Neural cell (in vitro differentiated cells): ENCODE data around the gene ARRDC2. TPM values are rescaled to one million over a fixed set of nuclear protein-coding genes. Genes with fewer than 3 reads are reported as not detected.

Experiments used
- H2AFZ ChIP-seq: fragments of 200-600, 300-800 bp; sonication (generic), shearing (Covaris generic); 2 replicates; pipeline ENCODE4 v1.6.0; 2014; ENCODE audit warnings: low read depth, mild to moderate bottlenecking, antibody characterized with exemption, low read length, moderate library complexity
- H3F3A ChIP-seq: fragments of 200-600 bp; shearing (Covaris generic); 2 replicates; pipeline ENCODE4 v1.6.1; 2016; ENCODE audit warnings: mild to moderate bottlenecking, moderate library complexity, mixed read lengths, antibody characterized with exemption, low read length; ENCODE audit not compliant: insufficient read depth, poor library complexity, severe bottlenecking
- H3K27ac ChIP-seq: fragments of 200-600, 300-800 bp; sonication (generic), shearing (Covaris generic); 2 replicates; pipeline ENCODE4 v1.5.1; 2014; ENCODE audit warnings: mild to moderate bottlenecking, low read length, moderate library complexity
- H3K27me3 ChIP-seq: fragments of 300-800, 200-600 bp; sonication (generic), shearing (Covaris generic); 2 replicates; pipeline ENCODE4 v1.6.0; 2014; ENCODE audit warnings: mild to moderate bottlenecking, low read depth, low read length, moderate library complexity; ENCODE audit not compliant: insufficient read depth
- H3K36me3 ChIP-seq: fragments of 300-800, 200-600 bp; sonication (generic), shearing (Covaris generic); 2 replicates; pipeline ENCODE4 v1.5.1; 2014; ENCODE audit warnings: mild to moderate bottlenecking, antibody characterized with exemption, low read length, moderate library complexity; ENCODE audit not compliant: insufficient read depth
- H3K4me2 ChIP-seq: fragments of 300-800, 200-600 bp; sonication (generic), shearing (Covaris generic); 2 replicates; pipeline ENCODE4 v1.6.0; 2014; ENCODE audit warnings: mild to moderate bottlenecking, low read length
- H3K4me3 ChIP-seq: fragments of 300-800, 200-600 bp; sonication (generic), shearing (Covaris generic); 2 replicates; pipeline ENCODE4 v1.5.1; 2014; ENCODE audit warnings: mild to moderate bottlenecking, low read length, moderate library complexity
- H3K79me2 ChIP-seq: fragments of 200-600 bp; shearing (Covaris generic); replicated peaks from 2 replicates; pipeline ENCODE4 v1.6.0; 2014; ENCODE audit warnings: mild to moderate bottlenecking, low read length, moderate library complexity; ENCODE audit not compliant: insufficient read depth
- H3K9ac ChIP-seq: fragments of 300-800, 200-600 bp; sonication (generic), shearing (Covaris generic); 2 replicates; pipeline ENCODE4 v1.6.1; 2016; ENCODE audit warnings: mild to moderate bottlenecking, low read length, mixed read lengths
- H3K9me2 ChIP-seq: fragments of 200-600 bp; shearing (Covaris generic); 2 replicates; pipeline ENCODE4 v1.6.1; 2016; ENCODE audit warnings: mild to moderate bottlenecking, low read length, mixed read lengths; ENCODE audit not compliant: insufficient read depth
- H3K9me3 ChIP-seq: fragments of 200-600, 300-800 bp; sonication (generic), shearing (Covaris generic); 2 replicates; pipeline ENCODE4 v1.6.1; 2016; ENCODE audit warnings: mild to moderate bottlenecking, mixed run types, low read length, moderate library complexity, mixed read lengths
- H4K20me1 ChIP-seq: fragments of 200-600 bp; shearing (Covaris generic); 2 replicates; pipeline ENCODE4 v1.6.1; 2016; ENCODE audit warnings: mild to moderate bottlenecking, mixed run types; ENCODE audit not compliant: insufficient read depth
- EP300 ChIP-seq: fragments of 450-650 bp; conservative IDR thresholded peaks from 2 replicates; pipeline ENCODE4 v1.6.1; 2014; ENCODE audit warnings: antibody characterized with exemption, mild to moderate bottlenecking, moderate library complexity; ENCODE audit not compliant: poor library complexity, severe bottlenecking
- EZH2 ChIP-seq: fragments of 200-600, 300-800 bp; shearing (Covaris generic), sonication (generic); IDR thresholded peaks from 2 replicates; pipeline ENCODE4 v1.6.1; 2014; ENCODE audit warnings: antibody characterized with exemption, low read length, borderline replicate concordance, mild to moderate bottlenecking; ENCODE audit not compliant: insufficient read depth, poor library complexity, severe bottlenecking
- MXI1 ChIP-seq: fragments of 450-650 bp; conservative IDR thresholded peaks from 2 replicates; pipeline ENCODE4 v1.6.1; 2014; ENCODE audit warnings: antibody characterized with exemption, mild to moderate bottlenecking; ENCODE audit not compliant: poor library complexity, severe bottlenecking
- POLR2AphosphoS5 ChIP-seq: IDR thresholded peaks from 2 replicates; pipeline ENCODE4 v1.6.1; 2012
- RAD21 ChIP-seq: fragments of 450-650 bp; conservative IDR thresholded peaks from 2 replicates; pipeline ENCODE4 v1.6.1; 2014; ENCODE audit warnings: antibody characterized with exemption, mild to moderate bottlenecking, moderate library complexity
- SMC3 ChIP-seq: fragments of 450-650 bp; conservative IDR thresholded peaks from 2 replicates; pipeline ENCODE4 v1.6.1; 2014; ENCODE audit warnings: antibody characterized with exemption, mild to moderate bottlenecking, moderate library complexity; ENCODE audit not compliant: poor library complexity
- TAF1 ChIP-seq: IDR thresholded peaks from 2 replicates; pipeline ENCODE4 v1.6.1; 2012; ENCODE audit warnings: low read depth
- polyA plus RNA-seq: library from polyadenylated mRNA; depleted of rRNA; stranded (reverse); fragments of >200 nt; gene quantifications from 2 replicates; pipeline ENCODE4 v1.2.3, GENCODE V29; 2014
- TF ChIP-seq, protein P1 (sequence below): IDR thresholded peaks from 2 replicates; pipeline ENCODE4 v1.6.1; 2012; ENCODE audit warnings: borderline replicate concordance
- TF ChIP-seq, protein P2 (sequence below): fragments of 450-650 bp; IDR thresholded peaks from 2 replicates; pipeline ENCODE4 v1.5.1; 2014; ENCODE audit warnings: antibody characterized with exemption, mild to moderate bottlenecking, moderate library complexity; ENCODE audit not compliant: poor library complexity, severe bottlenecking

The ARRDC2 gene
- polyA plus RNA-seq, 1 donor from 2014 or later: 3.6 TPM

DNA sequence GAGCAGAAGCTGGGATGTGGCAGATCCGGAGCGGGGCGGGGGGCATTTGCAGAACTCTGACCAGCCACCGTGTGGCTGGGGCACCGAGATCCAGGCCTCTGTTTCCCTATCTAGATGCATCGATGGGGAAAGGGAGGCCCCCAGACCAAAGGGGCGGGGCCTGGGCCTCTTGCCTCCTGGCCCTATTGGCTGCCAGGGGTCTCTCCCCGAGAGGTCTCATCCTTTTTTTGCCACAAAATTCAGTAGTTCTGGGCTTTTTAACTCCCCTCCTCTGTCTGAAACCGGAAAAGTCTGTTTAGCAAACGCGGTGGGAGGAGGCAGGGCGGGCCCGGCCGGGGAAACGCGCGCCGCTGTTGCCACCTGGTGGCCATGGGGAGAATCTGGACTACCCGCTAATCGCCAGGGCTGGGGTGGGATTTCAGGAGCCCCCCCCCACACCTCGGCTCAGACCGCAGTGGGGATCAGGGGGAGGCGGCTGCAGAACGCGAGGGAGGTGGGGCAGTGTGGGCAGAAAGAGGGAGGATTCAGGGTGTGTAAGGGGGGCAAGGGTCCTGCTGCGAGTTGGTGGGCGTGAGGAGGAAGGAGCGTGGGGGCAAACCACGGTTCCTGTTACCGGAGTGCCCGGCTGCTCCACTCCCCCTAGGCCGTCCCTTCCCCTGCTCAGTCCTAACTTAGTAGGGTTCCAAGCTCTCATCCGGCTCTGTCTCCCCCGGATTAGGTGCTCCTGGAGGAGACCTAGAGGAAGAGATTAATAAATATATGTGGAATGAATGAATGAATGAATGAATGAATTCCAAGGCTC is 50.4 kb downstream of the ARRDC2 start:
- TF ChIP-seq RAD21 (peak; percentile 82), MXI1 (peak; percentile 20), SMC3 (peak; percentile 89)
- TF ChIP-seq, protein P1, sequence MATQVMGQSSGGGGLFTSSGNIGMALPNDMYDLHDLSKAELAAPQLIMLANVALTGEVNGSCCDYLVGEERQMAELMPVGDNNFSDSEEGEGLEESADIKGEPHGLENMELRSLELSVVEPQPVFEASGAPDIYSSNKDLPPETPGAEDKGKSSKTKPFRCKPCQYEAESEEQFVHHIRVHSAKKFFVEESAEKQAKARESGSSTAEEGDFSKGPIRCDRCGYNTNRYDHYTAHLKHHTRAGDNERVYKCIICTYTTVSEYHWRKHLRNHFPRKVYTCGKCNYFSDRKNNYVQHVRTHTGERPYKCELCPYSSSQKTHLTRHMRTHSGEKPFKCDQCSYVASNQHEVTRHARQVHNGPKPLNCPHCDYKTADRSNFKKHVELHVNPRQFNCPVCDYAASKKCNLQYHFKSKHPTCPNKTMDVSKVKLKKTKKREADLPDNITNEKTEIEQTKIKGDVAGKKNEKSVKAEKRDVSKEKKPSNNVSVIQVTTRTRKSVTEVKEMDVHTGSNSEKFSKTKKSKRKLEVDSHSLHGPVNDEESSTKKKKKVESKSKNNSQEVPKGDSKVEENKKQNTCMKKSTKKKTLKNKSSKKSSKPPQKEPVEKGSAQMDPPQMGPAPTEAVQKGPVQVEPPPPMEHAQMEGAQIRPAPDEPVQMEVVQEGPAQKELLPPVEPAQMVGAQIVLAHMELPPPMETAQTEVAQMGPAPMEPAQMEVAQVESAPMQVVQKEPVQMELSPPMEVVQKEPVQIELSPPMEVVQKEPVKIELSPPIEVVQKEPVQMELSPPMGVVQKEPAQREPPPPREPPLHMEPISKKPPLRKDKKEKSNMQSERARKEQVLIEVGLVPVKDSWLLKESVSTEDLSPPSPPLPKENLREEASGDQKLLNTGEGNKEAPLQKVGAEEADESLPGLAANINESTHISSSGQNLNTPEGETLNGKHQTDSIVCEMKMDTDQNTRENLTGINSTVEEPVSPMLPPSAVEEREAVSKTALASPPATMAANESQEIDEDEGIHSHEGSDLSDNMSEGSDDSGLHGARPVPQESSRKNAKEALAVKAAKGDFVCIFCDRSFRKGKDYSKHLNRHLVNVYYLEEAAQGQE: no peak
- TF ChIP-seq, protein P2, sequence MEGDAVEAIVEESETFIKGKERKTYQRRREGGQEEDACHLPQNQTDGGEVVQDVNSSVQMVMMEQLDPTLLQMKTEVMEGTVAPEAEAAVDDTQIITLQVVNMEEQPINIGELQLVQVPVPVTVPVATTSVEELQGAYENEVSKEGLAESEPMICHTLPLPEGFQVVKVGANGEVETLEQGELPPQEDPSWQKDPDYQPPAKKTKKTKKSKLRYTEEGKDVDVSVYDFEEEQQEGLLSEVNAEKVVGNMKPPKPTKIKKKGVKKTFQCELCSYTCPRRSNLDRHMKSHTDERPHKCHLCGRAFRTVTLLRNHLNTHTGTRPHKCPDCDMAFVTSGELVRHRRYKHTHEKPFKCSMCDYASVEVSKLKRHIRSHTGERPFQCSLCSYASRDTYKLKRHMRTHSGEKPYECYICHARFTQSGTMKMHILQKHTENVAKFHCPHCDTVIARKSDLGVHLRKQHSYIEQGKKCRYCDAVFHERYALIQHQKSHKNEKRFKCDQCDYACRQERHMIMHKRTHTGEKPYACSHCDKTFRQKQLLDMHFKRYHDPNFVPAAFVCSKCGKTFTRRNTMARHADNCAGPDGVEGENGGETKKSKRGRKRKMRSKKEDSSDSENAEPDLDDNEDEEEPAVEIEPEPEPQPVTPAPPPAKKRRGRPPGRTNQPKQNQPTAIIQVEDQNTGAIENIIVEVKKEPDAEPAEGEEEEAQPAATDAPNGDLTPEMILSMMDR: peak; percentile 91
- H3K4me3 ChIP-seq: peak overlapping the region; percentile 55
- H3K27ac ChIP-seq: no peak overlapping the region
- H3K36me3 ChIP-seq: no peaks in the 10 kb centered on the region
- H3K27me3 ChIP-seq: no peaks in the 10 kb centered on the region
- no peak overlapping the region for H2AFZ ChIP-seq
- H3K9ac ChIP-seq: peak overlapping the region; percentile 34
- H3K9me2 ChIP-seq: no peaks in the 10 kb centered on the region
- no peak overlapping the region for H3K4me2 ChIP-seq
- no peaks in the 10 kb centered on the region for H3K9me3 ChIP-seq
- H4K20me1 ChIP-seq: no peaks in the 10 kb centered on the region
- H3F3A ChIP-seq: no peaks in the 10 kb centered on the region
- H3K79me2 ChIP-seq: no peaks in the 10 kb centered on the region

GRCh38 chr19:18059297-18059696 is 51.3 kb downstream of the ARRDC2 start:
- Histone ChIP-seq H3K4me3 (no peak overlapping the region), H3K9me2 (no peaks in the 10 kb centered on the region), H2AFZ (no peak overlapping the region), H3K4me2 (no peak overlapping the region), H3K27me3 (no peaks in the 10 kb centered on the region), H4K20me1 (no peaks in the 10 kb centered on the region), H3F3A (no peaks in the 10 kb centered on the region), H3K9ac (no peak overlapping the region), H3K27ac (no peak overlapping the region), H3K9me3 (no peaks in the 10 kb centered on the region), H3K79me2 (no peaks in the 10 kb centered on the region), H3K36me3 (no peaks in the 10 kb centered on the region)
- no peak for TF ChIP-seq TAF1
- TF ChIP-seq, protein P1: no peak
- no peak for TF ChIP-seq SMC3
- TF ChIP-seq RAD21: no peak
- TF ChIP-seq EP300: no peak
- TF ChIP-seq, protein P2: no peak
- no peak for TF ChIP-seq MXI1
- no peak for TF ChIP-seq POLR2AphosphoS5
- no peak for TF ChIP-seq EZH2
